BLaER1 treated with 17β-estradiol and CSF1 and Interleukin-3, amounts not matched to agents 10 nM and 100 nM (cell line): ENCODE results near the gene AFF3.
A peak's percentile ranks its signal among the peaks of the same experiment; 100 is the strongest.

Source experiments
- H3K27ac ChIP-seq, 11 experiments: shearing (Covaris generic); formaldehyde crosslinking; 2 replicates each; pipeline ENCODE4 v1.8.1; 2022
- H3K27me3 ChIP-seq, 11 experiments: shearing (Covaris generic); formaldehyde crosslinking; 2 replicates each; pipeline ENCODE4 v1.8.1; 2022
- H3K36me3 ChIP-seq, 11 experiments: shearing (Covaris generic); formaldehyde crosslinking; 2 replicates each; pipeline ENCODE4 v1.8.1; 2022
- H3K4me1 ChIP-seq, 10 experiments: shearing (Covaris generic); formaldehyde crosslinking; 2 replicates each; pipeline ENCODE4 v1.8.1; 2022
- H3K4me2 ChIP-seq, 11 experiments: shearing (Covaris generic); formaldehyde crosslinking; 2 replicates each; pipeline ENCODE4 v1.8.1; 2022
- H3K4me3 ChIP-seq, 10 experiments: shearing (Covaris generic); formaldehyde crosslinking; 2 replicates each; pipeline ENCODE4 v1.8.1; 2022
- H3K9ac ChIP-seq, 11 experiments: shearing (Covaris generic); formaldehyde crosslinking; 2 replicates each; pipeline ENCODE4 v1.8.1; 2022
- H3K9me3 ChIP-seq, 11 experiments: shearing (Covaris generic); formaldehyde crosslinking; replicated peaks in 1 of 11; 2 replicates each; pipeline ENCODE4 v1.8.1; 2022
- H4K20me1 ChIP-seq, 11 experiments: shearing (Covaris generic); formaldehyde crosslinking; 2 replicates each; pipeline ENCODE4 v1.8.1; 2022
- Cebpa-rat ChIP-seq, 11 experiments: shearing (Covaris generic); IDR thresholded peaks; 2 replicates each; pipeline ENCODE4 v1.8.1; 2022

Gene AFF3

DNA sequence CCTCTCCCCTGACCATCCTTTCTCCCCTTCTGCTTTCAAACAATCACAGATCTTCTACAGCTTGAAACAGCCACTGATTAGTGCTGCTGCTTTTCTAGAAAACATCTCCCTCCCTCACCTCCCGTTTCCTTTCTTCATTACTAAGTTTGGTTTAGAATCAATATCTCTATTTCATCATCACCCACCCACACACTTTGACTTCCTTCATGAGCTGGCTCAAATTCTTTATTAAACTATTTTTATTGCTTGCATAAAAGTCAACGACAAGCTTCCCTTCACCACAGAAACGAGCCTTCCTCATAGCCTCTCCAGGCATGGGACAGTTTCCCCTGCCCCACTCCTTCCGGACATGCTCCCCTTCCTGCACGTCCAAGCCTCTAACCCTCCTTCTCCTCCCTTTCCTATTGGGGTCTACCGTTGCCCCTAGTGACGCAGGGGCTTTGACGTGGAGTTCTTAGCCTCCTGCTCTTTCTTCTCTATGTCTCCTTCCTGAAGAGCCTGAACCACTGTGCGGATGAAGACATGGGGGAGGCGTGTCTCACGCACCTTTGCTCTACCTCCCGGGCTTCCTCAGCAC lies 172.0 kb downstream of the AFF3 start:
- H3K27me3 ChIP-seq: no peaks in the 10 kb centered on the region
- peaks cover 0 to 14% (median 10%) of the 10 kb centered on the region in 10 experiments; a peak in 13 of 20 replicates for H3K4me1 ChIP-seq
- no peak overlapping the region for H3K27ac ChIP-seq
- TF ChIP-seq Cebpa-rat (IDR thresholded peaks at IDR 0.05): no peak
- H3K4me2 ChIP-seq: peak overlapping the region in 8 of 11 experiments; percentile 4 to 59 (median 34); a peak in 12 of 22 replicates
- no peak overlapping the region for H3K9ac ChIP-seq
- H4K20me1 ChIP-seq: 0 out of 22 replicates have a peak, but pooled peaks cover 0 to 3% (median 0%) of the 10 kb centered on the region in 11 experiments
- H3K4me3 ChIP-seq: no peak overlapping the region
- H3K36me3 ChIP-seq: peaks cover 0 to 40% (median 11%) of the 10 kb centered on the region in 11 experiments; a peak in 12 of 22 replicates
- no peaks in the 10 kb centered on the region; a peak in 2 of 22 replicates for H3K9me3 ChIP-seq

DNA sequence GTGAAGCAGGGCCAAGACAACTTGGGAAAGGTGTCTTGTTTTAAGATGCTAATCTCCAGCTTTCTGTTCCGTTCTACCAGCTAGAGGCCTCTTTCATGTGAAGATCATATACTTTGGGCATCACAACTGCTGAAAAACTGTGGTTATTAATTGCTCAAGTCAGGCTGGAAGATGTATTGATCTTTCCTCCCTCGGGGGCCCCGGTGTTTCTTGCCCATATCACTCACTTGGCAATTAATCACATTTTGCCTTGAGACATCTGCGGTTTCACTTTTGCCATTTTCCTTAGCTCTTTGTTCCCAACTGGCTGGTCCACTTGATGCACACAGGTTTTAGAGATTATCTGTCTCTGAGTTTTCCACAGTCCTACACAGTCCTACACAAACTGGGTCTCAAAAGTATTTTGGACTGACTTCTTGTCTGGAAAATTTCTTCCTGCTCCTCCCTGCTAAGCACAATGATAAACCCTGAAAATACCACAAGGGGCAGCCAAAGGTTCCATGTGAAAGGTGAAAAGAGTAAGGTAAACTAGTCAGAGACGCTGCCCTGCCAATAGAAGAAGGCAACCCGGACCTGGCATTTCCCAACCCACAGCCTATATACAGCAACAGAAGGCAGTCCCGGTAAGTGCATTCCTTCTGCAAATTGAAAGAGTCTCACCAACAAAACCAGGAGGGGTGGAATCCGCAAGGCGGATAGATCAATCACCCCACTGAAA lies 181.0 kb downstream of the AFF3 start:
- Histone ChIP-seq H3K27ac (no peak overlapping the region), H3K4me1 (peaks cover 0 to 3% (median 0%) of the 10 kb centered on the region in 10 experiments; a peak in 1 of 20 replicates), H3K4me2 (no peak overlapping the region), H3K9ac (no peak overlapping the region), H4K20me1 (peaks cover 0 to 21% (median 4%) of the 10 kb centered on the region in 11 experiments; a peak in 7 of 22 replicates), H3K9me3 (no peaks in the 10 kb centered on the region), H3K36me3 (peaks cover 0 to 28% (median 0%) of the 10 kb centered on the region in 11 experiments; a peak in 9 of 22 replicates), H3K27me3 (no peaks in the 10 kb centered on the region), H3K4me3 (no peak overlapping the region)
- TF ChIP-seq Cebpa-rat (IDR thresholded peaks at IDR 0.05): no peak

DNA sequence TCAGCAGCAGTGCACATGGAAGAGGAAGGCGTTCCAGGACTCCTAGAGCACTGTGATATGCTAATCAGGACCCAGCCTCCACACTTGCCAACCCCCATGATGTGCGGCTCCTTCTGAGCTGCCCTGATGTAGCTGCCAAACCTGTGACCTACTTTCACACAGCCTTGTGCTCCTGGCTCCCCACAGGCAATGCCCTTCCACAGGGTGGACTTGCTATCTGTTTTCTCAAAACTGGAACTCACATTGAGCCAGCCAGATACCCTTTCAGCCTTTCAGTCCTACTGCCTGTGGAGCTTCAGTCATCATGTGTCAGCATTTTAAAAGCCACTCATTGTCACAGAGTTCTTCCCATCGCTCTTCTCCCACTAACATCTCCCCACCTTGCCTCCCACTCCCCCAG lies 181.6 kb downstream of the AFF3 start:
- no peak for TF ChIP-seq Cebpa-rat (IDR thresholded peaks at IDR 0.05)
- no peak overlapping the region for H3K4me2 ChIP-seq
- H4K20me1 ChIP-seq: peaks cover 0 to 21% (median 4%) of the 10 kb centered on the region in 11 experiments; a peak in 7 of 22 replicates
- no peaks in the 10 kb centered on the region for H3K9me3 ChIP-seq
- H3K36me3 ChIP-seq: peaks cover 0 to 33% (median 0%) of the 10 kb centered on the region in 11 experiments; a peak in 9 of 22 replicates
- no peak overlapping the region for H3K4me3 ChIP-seq
- no peak overlapping the region for H3K9ac ChIP-seq
- H3K4me1 ChIP-seq: peaks cover 0 to 8% (median 0%) of the 10 kb centered on the region in 10 experiments; a peak in 1 of 20 replicates
- no peaks in the 10 kb centered on the region for H3K27me3 ChIP-seq
- peak overlapping the region in 1 of 11 experiments; percentile 30; a peak in 1 of 22 replicates for H3K27ac ChIP-seq

DNA sequence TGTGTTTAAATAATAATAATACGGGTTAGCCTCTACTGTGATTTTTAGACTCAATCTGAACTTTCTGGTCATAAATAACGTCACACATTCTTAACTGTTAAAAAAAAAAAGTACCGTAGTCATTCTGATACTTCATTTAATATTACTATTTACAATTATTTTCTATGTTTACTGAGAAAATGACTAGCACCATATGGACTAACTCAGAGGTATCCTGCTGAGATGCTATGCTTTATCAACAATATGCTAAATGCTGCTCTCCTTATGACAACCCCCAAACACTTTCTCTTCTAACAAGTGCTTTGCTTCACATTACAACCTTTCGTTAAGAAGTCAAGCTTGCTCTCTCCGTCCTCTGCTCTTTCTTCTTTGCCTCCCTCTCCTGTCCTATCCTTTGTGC lies 182.1 kb downstream of the AFF3 start:
- no peak overlapping the region for H3K9ac ChIP-seq
- H3K4me3 ChIP-seq: no peak overlapping the region
- H3K27me3 ChIP-seq: no peaks in the 10 kb centered on the region
- no peak for TF ChIP-seq Cebpa-rat (IDR thresholded peaks at IDR 0.05)
- H3K36me3 ChIP-seq: peaks cover 0 to 36% (median 0%) of the 10 kb centered on the region in 11 experiments; a peak in 9 of 22 replicates
- H3K4me2 ChIP-seq: no peak overlapping the region
- H3K9me3 ChIP-seq: no peaks in the 10 kb centered on the region
- H3K4me1 ChIP-seq: peaks cover 0 to 8% (median 0%) of the 10 kb centered on the region in 10 experiments; a peak in 1 of 20 replicates
- H3K27ac ChIP-seq: no peak overlapping the region
- H4K20me1 ChIP-seq: peaks cover 0 to 21% (median 4%) of the 10 kb centered on the region in 11 experiments; a peak in 7 of 22 replicates

DNA sequence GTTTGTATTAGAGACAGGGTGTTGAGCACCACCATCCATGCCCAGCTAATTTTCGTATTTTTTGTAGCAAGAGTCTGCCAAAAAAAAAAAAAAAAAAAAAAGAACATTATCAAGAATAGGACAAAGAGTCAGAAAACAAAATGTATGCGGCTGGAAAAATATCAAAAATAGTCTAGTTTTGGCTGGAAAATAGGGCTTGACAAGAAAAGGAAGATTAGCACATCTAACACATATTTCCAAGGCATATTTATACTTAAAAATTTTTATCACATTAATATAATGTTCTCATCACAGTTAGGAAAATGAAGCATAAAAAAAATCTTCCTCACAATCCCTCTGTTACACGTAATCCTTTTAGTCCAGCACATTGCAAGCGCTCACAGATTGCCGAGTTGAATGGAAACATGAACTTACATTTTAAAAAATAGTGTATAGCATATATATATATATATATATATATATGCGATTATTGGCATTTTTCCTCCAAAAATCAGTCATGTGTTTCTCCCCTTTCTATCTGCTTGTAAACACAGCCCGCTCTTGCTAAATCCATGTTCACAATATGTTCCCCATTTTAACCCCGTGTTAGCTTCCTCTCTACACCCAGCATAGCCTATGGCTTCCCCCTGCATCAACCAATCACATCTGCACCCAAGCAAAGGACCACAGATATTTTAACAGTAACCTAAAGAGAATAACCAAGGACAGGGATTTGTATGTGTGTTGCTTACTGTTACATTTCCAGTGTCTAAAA lies 183.0 kb downstream of the AFF3 start:
- no peak overlapping the region for H3K4me2 ChIP-seq
- H3K4me1 ChIP-seq: peaks cover 0 to 8% (median 0%) of the 10 kb centered on the region in 10 experiments; a peak in 1 of 20 replicates
- H3K9ac ChIP-seq: no peak overlapping the region
- H3K4me3 ChIP-seq: no peak overlapping the region
- TF ChIP-seq Cebpa-rat (IDR thresholded peaks at IDR 0.05): no peak
- H3K36me3 ChIP-seq: peaks cover 0 to 36% (median 0%) of the 10 kb centered on the region in 11 experiments; a peak in 8 of 22 replicates
- no peaks in the 10 kb centered on the region for H3K9me3 ChIP-seq
- H4K20me1 ChIP-seq: peaks cover 0 to 21% (median 4%) of the 10 kb centered on the region in 11 experiments; a peak in 7 of 22 replicates
- H3K27me3 ChIP-seq: no peaks in the 10 kb centered on the region
- H3K27ac ChIP-seq: no peak overlapping the region

DNA sequence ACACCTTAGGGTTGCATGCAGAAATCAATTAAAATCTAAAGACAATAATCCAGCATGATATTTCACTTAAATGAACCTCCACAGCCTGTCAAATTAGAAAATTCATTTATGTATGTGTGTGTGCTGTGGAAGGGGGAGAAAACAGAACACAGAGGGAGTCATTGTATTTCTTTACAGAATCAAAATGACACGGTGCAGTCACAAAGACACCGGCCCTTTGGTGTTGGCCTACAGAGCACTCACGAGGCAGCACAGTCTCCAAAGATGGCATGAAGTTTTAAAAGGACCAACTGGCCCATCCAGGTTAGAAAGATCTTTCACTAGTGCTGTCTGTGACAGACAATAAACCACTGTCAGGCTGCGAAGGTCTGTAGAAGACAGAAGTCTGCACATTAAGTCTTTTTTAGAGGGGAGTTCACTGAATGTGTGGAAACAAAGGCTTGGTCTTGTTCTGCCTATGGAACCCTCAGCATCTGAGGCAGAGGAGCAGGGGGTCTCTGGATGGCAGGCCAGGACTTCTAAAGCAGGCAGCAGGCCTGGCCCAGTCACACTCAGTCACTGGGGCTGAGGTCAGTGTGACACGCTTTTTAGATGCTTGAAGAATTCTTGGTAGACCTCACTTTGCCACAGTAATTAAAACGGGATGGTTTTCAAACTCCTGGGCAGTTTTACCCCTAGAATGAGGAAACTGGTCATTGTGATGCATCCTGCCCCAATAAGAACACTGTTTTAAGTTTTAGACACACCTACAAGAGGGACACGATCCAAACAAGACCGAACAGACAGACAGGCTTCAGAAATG lies 184.9 kb downstream of the AFF3 start:
- no peak overlapping the region for H3K9ac ChIP-seq
- H4K20me1 ChIP-seq: peaks cover 0 to 21% (median 4%) of the 10 kb centered on the region in 11 experiments; a peak in 6 of 22 replicates
- H3K4me1 ChIP-seq: peaks cover 0 to 8% (median 0%) of the 10 kb centered on the region in 10 experiments; a peak in 1 of 20 replicates
- H3K4me3 ChIP-seq: no peak overlapping the region
- no peaks in the 10 kb centered on the region for H3K27me3 ChIP-seq
- no peaks in the 10 kb centered on the region for H3K9me3 ChIP-seq
- H3K4me2 ChIP-seq: no peak overlapping the region
- no peak overlapping the region for H3K27ac ChIP-seq
- peaks cover 0 to 50% (median 11%) of the 10 kb centered on the region in 11 experiments; a peak in 13 of 22 replicates for H3K36me3 ChIP-seq
- TF ChIP-seq Cebpa-rat (IDR thresholded peaks at IDR 0.05): no peak

DNA sequence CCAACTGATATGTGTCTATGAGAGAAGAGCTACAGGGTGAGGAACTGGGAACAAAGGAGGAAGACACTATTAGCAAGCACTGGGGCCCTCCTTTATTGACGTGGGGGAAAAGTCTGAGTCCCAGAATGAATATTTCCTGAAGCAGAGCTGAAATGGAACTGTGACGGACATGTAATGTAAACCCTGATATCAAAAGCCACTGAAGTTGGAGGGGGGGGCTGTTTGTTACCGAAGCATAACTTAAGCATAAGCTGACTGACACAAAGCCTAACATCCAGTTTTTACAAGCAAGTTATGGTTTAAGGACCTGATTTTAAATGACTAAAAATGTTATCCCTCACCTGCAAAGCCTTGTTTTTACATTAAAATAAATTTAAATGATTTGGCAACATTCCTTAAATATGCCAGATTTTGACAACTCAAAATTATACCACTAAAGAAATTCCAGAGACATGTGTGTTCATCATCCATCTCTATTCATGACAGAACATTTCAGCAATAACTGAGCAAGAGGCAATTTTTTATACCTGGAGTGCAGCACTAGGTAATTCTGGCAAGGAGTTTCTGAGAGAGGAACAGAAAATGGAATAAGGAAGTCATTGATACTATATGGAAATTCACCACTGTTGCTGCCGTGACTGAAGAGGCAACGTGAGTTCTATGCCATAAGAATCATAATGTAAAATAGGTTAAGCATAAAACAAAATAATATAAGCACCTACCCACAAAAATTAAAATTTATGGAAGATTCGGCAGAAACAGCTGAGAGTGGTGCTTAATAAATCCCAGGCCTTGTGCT lies 186.0 kb downstream of the AFF3 start:
- Histone ChIP-seq H3K9ac (no peak overlapping the region), H4K20me1 (peaks cover 0 to 14% (median under 1%) of the 10 kb centered on the region in 11 experiments; a peak in 5 of 22 replicates), H3K4me2 (no peak overlapping the region), H3K4me3 (no peak overlapping the region), H3K27me3 (no peaks in the 10 kb centered on the region), H3K9me3 (no peaks in the 10 kb centered on the region), H3K36me3 (peaks cover 0 to 51% (median 11%) of the 10 kb centered on the region in 11 experiments; a peak in 13 of 22 replicates), H3K4me1 (peaks cover 0 to 8% (median 0%) of the 10 kb centered on the region in 10 experiments; a peak in 1 of 20 replicates), H3K27ac (no peak overlapping the region)
- TF ChIP-seq Cebpa-rat (IDR thresholded peaks at IDR 0.05): no peak
